HS-27A (cell line): ENCODE measurements around the gene DCST1.
A peak's percentile ranks its signal among the peaks of the same experiment; 100 is the strongest.

Source experiments
- DNase-seq: peaks from one replicate; pipeline ENCODE4 v3.0.0-alpha.2; 2012; ENCODE audit warnings: low read depth, missing footprints

Gene DCST1

GRCh38 chr1:155032886-155033285 is 738 bp upstream of the DCST1 start:
- DNase-seq: no peak

- DNase-seq: no peak
Observed at GRCh38 chr1:155034318-155035208, 939 bp downstream of the DCST1 start.

GRCh38 chr1:155035936-155036335 is 2.3 kb downstream of the DCST1 start:
- DNase-seq: no peak

DNA sequence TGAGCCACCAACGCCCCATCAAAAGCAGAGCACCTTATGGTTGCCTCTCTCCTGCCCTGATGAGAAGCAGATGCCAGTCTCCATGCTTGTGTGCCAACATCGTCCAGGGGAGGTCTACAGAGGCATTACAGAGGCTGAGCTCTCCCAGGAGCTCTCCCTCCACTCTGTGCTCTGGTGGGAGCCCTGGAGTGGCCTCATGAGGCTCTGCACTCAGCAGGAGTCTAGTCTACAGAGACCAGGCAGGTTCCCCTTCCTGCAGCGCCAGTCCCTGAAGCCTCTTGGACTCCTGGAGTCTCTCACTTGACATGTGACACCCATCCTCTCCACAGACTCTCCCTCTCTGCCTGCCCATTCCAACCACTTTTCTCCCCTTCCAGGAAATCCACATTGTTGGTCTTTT is 3.4 kb downstream of the DCST1 start:
- DNase-seq: no peak

GRCh38 chr1:155037851-155038441 is 4.3 kb downstream of the DCST1 start:
- DNase-seq: no peak

DNA sequence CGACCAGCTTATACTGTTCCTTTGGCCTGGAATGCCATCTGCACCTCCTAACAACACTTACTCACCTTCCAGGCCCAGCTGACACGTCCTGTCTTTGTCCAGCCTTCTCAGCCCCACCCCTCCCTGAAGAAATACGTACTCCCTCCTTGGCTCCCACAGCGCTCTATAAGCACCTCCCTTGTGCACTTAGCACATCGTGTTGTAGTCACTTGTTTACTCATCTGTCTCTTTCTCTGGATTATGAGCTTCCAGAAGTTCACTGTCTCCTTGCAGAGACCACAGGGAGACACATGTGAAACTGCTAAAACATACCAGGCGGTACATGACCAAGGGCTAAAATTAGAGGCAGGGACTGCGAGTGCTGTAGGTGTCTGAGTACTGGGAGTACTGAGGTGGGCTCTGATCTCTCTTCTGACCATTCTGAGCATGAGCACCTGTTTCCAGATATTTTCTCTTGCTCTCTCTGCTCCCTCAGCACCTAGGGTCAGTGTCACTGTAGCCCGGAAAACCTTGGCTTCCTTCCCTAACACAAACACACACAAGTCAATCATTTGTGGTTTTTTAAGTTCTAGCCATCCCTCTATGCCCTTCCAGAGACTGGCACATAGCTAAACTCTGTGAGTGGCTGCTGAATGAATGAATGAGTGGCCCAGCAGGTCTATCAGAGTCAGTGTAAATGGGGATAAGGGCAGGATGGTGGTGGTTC is 5.1 kb downstream of the DCST1 start:
- no peak for DNase-seq

- DNase-seq: no peak
Observed at GRCh38 chr1:155039308-155039669, 5.7 kb downstream of the DCST1 start.

DNA sequence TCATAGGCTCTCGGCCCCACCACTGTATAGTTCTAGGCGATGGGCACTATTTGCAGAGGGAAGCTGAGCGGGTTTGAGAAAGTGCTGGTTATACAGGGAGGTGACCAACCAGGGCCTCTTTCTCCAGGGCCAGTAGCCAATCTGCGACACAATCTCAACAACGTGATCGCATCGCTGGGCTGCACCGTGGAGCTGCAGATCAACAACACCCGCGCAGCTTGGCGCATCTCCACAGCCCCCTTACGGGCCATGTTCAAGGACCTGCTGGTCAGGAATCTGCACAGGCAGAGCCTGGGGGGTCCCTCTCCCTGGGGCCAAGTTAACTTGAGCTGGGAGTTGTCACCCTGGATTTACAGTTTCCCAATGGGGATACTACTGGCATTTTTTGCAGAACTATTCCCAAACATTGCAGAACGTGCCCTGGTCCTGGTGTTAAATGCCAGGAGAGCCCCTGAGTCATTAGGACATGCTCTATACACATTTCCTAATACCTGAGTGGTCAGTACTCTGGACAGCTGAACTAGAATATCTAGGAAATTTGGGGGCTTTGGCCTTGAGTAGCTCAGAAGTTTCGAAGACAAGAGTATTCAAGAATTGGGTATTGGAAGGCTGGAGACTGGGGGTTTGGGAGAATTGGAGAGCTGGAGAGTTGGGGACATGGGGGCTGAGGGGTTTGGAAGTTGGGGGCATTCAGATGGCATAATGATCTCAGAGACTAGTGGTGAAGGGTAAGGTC is 6.9 kb downstream of the DCST1 start:
- no peak for DNase-seq

GRCh38 chr1:155042789-155043188 is 9.2 kb downstream of the DCST1 start:
- no peak for DNase-seq

GRCh38 chr1:155043301-155043702 is 9.7 kb downstream of the DCST1 start:
- DNase-seq: no peak

DNA sequence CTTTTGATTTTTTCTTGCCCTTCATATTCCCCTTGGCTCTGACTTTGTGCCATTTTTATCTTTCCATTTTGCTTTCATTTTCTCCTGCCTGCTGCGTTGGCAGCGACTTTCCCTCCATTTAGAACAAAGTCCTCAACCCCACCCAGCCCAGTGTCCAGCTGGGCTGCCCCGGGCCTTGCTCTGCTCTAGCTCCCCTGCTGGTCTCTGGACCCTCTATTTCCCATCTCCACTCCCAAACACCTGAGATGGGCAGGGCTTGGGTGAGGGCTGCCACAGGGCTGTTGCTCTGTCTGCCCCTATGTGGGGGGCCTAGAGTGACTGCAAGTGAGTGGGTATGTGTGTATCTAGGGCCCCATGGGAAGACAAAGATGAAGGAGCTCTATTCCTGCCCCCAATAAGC is 10.2 kb downstream of the DCST1 start:
- DNase-seq: no peak

- DNase-seq: no peak
Observed at GRCh38 chr1:155044365-155044764, 10.7 kb downstream of the DCST1 start.

- DNase-seq: no peak
Observed at GRCh38 chr1:155044812-155045657, 11.4 kb downstream of the DCST1 start.

GRCh38 chr1:155048449-155049334 is 15.1 kb downstream of the DCST1 start:
- DNase-seq: no peak

- DNase-seq: peak; percentile 34
Observed at GRCh38 chr1:155049651-155050559, 16.3 kb downstream of the DCST1 start.

GRCh38 chr1:155050560-155051341 is 17.1 kb downstream of the DCST1 start, which contains the start of gene ADAM15:
TSS of gene ADAM15 (plus strand) at chr1:155051316. CDS start at chr1:155051387, 71 bp downstream.
- peak; percentile 55 for DNase-seq

- DNase-seq: no peak
Observed at GRCh38 chr1:155051342-155051776, 17.7 kb downstream of the DCST1 start.

GRCh38 chr1:155051777-155052398 is 18.3 kb downstream of the DCST1 start:
- no peak for DNase-seq
